HepG2 (cell line): Measurements from ENCODE around the gene PHACTR1. TPM values are rescaled to one million over a fixed set of nuclear protein-coding genes. Genes with fewer than 3 reads are reported as not detected.

ENCODE experiments used
- ATAC-seq: fragments of 200-7000 bp; cut with Tn5 transposase; 3 replicates; pipeline ENCODE4 v1.9.1; 2020; ENCODE audit warnings: mild to moderate bottlenecking, moderate library complexity
- BruUV-seq: library from RNA; stranded (reverse); fragments of 400-500 nt; replicated peaks from 2 replicates; lab custom pipeline; 2021; lab: Mats Ljungman, UMichigan
- CTCF ChIA-PET: fragments of 300-600 bp; formaldehyde crosslinking; extraction: SDS; loops from one replicate; lab custom pipeline; 2021; ENCODE audit warnings: low total read pairs, inconsistent platforms, low intra/inter-chr PET ratio; lab: Yijun Ruan, JAX
- POLR2A ChIA-PET: fragments of 350-600 bp; sonication (Branson Sonifier 250); formaldehyde crosslinking; loops from one replicate; lab custom pipeline; 2020; ENCODE audit warnings: antibody characterized with exemption, inconsistent platforms; lab: Yijun Ruan, JAX
- DNase-seq: peaks from one replicate; pipeline ENCODE4 v3.0.0-alpha.2; 2015; ENCODE audit warnings: low spot score
- FAIRE-seq: peaks from 3 replicates; lab custom pipeline; 2011; peaks lifted over from hg19 to GRCh38; lab: Jason Lieb, UNC
- H2AFZ ChIP-seq: one replicate; pipeline ENCODE4 v1.6.1; 2011; ENCODE audit warnings: low read length, inconsistent platforms
- H3K27ac ChIP-seq: fragments of 300-600 bp; 3 replicates; pipeline ENCODE4 v1.8.0; 2011; ENCODE audit warnings: mixed run types, mild to moderate bottlenecking, mixed read lengths, low read length, inconsistent platforms; ENCODE audit not compliant: insufficient read depth; ENCODE audit errors: extremely low read length
- H3K27me3 ChIP-seq, 2 experiments: fragments of 200-600 bp in 1 of 2; 2 replicates in 1 of 2; 3 replicates in 1 of 2; pipeline versions ENCODE4 v1.6.0 to v1.8.0; 2011; ENCODE audit warnings: low read length in 2 of 2, mild to moderate bottlenecking in 2 of 2, moderate library complexity in 2 of 2, inconsistent platforms in 1 of 2; ENCODE audit not compliant: insufficient read depth in 2 of 2, control insufficient read depth in 1 of 2
- H3K36me3 ChIP-seq, 2 experiments: fragments of 200-600 bp in 1 of 2; replicated peaks in 1 of 2; 2 replicates in 1 of 2; 3 replicates in 1 of 2; pipeline versions ENCODE4 v1.5.1 to v1.8.0; 2011; ENCODE audit warnings: low read length in 2 of 2, inconsistent platforms in 1 of 2; ENCODE audit not compliant: insufficient read depth in 2 of 2, control insufficient read depth in 1 of 2
- H3K4me1 ChIP-seq: 2 replicates; pipeline ENCODE4 v1.5.1; 2012; ENCODE audit warnings: low read length, inconsistent platforms; ENCODE audit not compliant: insufficient read depth
- H3K4me2 ChIP-seq: 2 replicates; pipeline ENCODE4 v1.6.0; 2011; ENCODE audit warnings: low read depth, low read length, inconsistent platforms
- H3K4me3 ChIP-seq, 3 experiments: fragments of 200-600 bp in 1 of 3; sonication (generic), shearing (Covaris generic) in 1 of 3; replicated peaks in 1 of 3; 2 replicates each; pipeline ENCODE4 v1.5.1; 2011 to 2016; ENCODE audit warnings: low read length in 3 of 3, inconsistent platforms in 2 of 3, low read depth in 2 of 3, mild to moderate bottlenecking in 2 of 3, control low read depth in 1 of 3, mixed read lengths in 1 of 3; ENCODE audit not compliant: insufficient read depth in 1 of 3
- H3K79me2 ChIP-seq: one replicate; pipeline ENCODE4 v1.6.1; 2011; ENCODE audit warnings: low read length, inconsistent platforms; ENCODE audit not compliant: insufficient read depth
- H3K9ac ChIP-seq: 2 replicates; pipeline ENCODE4 v1.6.0; 2011; ENCODE audit warnings: mild to moderate bottlenecking, low read depth, low read length, inconsistent platforms; ENCODE audit not compliant: insufficient read depth
- H3K9me3 ChIP-seq: 2 replicates; pipeline ENCODE4 v1.5.1; 2012; ENCODE audit warnings: mild to moderate bottlenecking, low read length
- H4K20me1 ChIP-seq: 2 replicates; pipeline ENCODE4 v1.6.0; 2011; ENCODE audit warnings: inconsistent platforms, mild to moderate bottlenecking, low read length, moderate library complexity; ENCODE audit not compliant: insufficient read depth
- CREM ChIP-seq, 2 experiments: sonication (generic) in 1 of 2; formaldehyde crosslinking in 1 of 2; IDR thresholded peaks; 2 replicates each; pipeline versions ENCODE4 v1.4.0 to v1.6.1; 2016 to 2020; ENCODE audit warnings: antibody characterized with exemption in 1 of 2, mild to moderate bottlenecking in 1 of 2, missing genetic modification reagents in 1 of 2
- MAFG ChIP-seq: sonication (generic); formaldehyde crosslinking; IDR thresholded peaks from 2 replicates; pipeline ENCODE4 v1.5.1; 2020; ENCODE audit warnings: mild to moderate bottlenecking, missing genetic modification reagents
- MTA3 ChIP-seq: sonication (generic); formaldehyde crosslinking; IDR thresholded peaks from 2 replicates; pipeline ENCODE4 v1.4.0; 2020; ENCODE audit warnings: missing genetic modification reagents
- RXRA ChIP-seq: sonication (generic); formaldehyde crosslinking; IDR thresholded peaks from 2 replicates; pipeline ENCODE4 v1.5.1; 2020; ENCODE audit warnings: missing genetic modification reagents
- TOPORS ChIP-seq: sonication (generic); formaldehyde crosslinking; IDR thresholded peaks from 2 replicates; pipeline ENCODE4 v1.8.0; 2023; ENCODE audit warnings: mild to moderate bottlenecking, missing genetic modification reagents
- ZMYM3 ChIP-seq: sonication (generic); formaldehyde crosslinking; IDR thresholded peaks from 2 replicates; pipeline ENCODE4 v1.5.1; 2020; ENCODE audit warnings: mild to moderate bottlenecking, missing genetic modification reagents
- ZNF317 ChIP-seq: sonication (generic); formaldehyde crosslinking; IDR thresholded peaks from 2 replicates; pipeline ENCODE4 v1.5.0; 2020; ENCODE audit warnings: mild to moderate bottlenecking, missing genetic modification reagents
- ZNF746 ChIP-seq: sonication (generic); formaldehyde crosslinking; IDR thresholded peaks from 2 replicates; pipeline ENCODE4 v1.8.0; 2022; ENCODE audit warnings: mild to moderate bottlenecking, missing genetic modification reagents
- ZNF775 ChIP-seq: sonication (generic); formaldehyde crosslinking; IDR thresholded peaks from 2 replicates; pipeline ENCODE4 v1.4.0; 2020; ENCODE audit warnings: missing genetic modification reagents, mild to moderate bottlenecking, moderate library complexity, borderline replicate concordance
- ZNF83 ChIP-seq: sonication (generic); formaldehyde crosslinking; IDR thresholded peaks from 2 replicates; pipeline ENCODE4 v1.4.0; 2020; ENCODE audit warnings: missing genetic modification reagents, mild to moderate bottlenecking, borderline replicate concordance
- WGBS: methylation state at CpG from one replicate; pipeline ENCODE4 v1.1.6; 2017; ENCODE audit warnings: low lambda C conversion rate; 5-methylcytosine and 5-hydroxymethylcytosine counted together
- in situ Hi-C: cut with HindIII; loops from 2 replicates; pipeline ENCODE4 v1.10.0; 2017; ENCODE audit warnings: low pct_unique_long_range_greater_than_20kb; ENCODE audit not compliant: extremely low pct_ligation_motif_present
- intact Hi-C: fragments of 100-400 bp; cut with micrococcal nuclease; formaldehyde crosslinking; loops from one replicate; pipeline ENCODE4 v1.10.0; 2022; ENCODE audit not compliant: unreplicated experiment
- polyA plus RNA-seq, 8 experiments: library from polyadenylated mRNA; depleted of rRNA in 3 of 8; stranded (reverse) in 7 of 8; unstranded in 1 of 8; fragments of >200 nt; fragmentation: Illumina TruSeq in 4 of 8; extraction: Trizol in 4 of 8; gene quantifications; 2 replicates each; pipeline versions ENCODE4 v1.2.1 to v1.2.3, GENCODE V29; 2011 to 2016; ENCODE audit warnings: low read depth in 4 of 8, missing spikeins in 1 of 8, mixed read lengths in 1 of 8; ENCODE audit not compliant: insufficient read depth in 1 of 8
- total RNA-seq, 5 experiments: library from RNA; depleted of rRNA; stranded (reverse); fragments of >200 nt; fragmentation: Illumina TruSeq; extraction: Trizol; gene quantifications; 2 replicates each; pipeline ENCODE4 v1.2.3, GENCODE V29; 2016; ENCODE audit warnings: low read depth in 1 of 5
- TF ChIP-seq, protein P1 (sequence below): sonication (generic); formaldehyde crosslinking; IDR thresholded peaks from 2 replicates; pipeline ENCODE4 v1.5.1; 2020; ENCODE audit warnings: mild to moderate bottlenecking, missing genetic modification reagents
- TF ChIP-seq, protein P2 (sequence below): sonication (generic); formaldehyde crosslinking; IDR thresholded peaks from 2 replicates; pipeline ENCODE4 v1.4.0; 2020; ENCODE audit warnings: missing genetic modification reagents
- TF ChIP-seq, protein P3 (sequence below): sonication (generic); formaldehyde crosslinking; IDR thresholded peaks from 2 replicates; pipeline ENCODE4 v1.8.0; 2022; ENCODE audit warnings: missing genetic modification reagents, mild to moderate bottlenecking, borderline replicate concordance

The PHACTR1 gene
- total and polyA plus RNA-seq, 2 of the 13 experiments (the other 11 are each of a cell fraction or from before 2014, with no cell fraction given), result 0.09 TPM; not detected in 1

DNA sequence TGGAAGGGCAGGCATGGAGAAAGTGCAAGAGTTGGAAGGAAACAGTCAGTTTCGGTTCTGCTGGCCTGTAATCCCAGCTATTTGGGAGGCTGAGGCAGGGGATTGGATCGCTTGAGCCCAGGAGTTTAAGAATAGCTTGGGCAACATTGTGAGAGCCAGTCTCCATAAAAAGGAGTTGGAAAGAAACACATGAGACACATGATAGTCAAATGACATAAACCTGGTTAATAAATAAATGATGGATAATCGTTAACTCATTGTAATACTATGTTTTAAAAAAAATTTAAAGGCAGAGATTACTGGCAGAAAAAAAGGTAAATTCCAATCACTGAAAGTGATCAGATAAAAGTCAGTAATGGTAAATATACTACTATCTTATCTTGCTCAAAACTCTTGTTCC lies 37.2 kb upstream of the PHACTR1 start:
- no peak for FAIRE-seq
- CTCF ChIA-PET, result no interaction called here

DNA sequence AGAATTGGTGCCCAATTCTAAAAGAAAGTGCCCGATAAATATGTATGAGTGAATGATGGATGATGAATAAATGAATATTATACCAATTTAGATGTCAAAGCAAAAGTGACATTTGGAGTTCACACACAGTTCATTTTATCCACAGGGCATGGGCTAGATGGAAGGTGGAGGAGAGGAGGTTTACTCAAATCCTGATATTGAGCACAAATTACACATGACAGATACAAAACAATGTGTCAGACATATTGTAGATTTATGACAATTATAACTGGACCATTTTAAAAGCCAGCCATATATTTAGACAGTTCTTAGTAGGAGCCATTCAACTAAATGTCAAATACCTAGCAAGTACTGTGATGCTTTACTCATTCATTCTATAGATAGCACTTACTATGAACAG lies 23.4 kb upstream of the PHACTR1 start:
- H3K4me2 ChIP-seq, result no peak overlapping the region
- no peak overlapping the region for H3K27ac ChIP-seq
- no peaks in the 10 kb centered on the region for H3K79me2 ChIP-seq
- FAIRE-seq (no peak), ATAC-seq (no peak), DNase-seq (no peak)
- TF ChIP-seq, protein P1, sequence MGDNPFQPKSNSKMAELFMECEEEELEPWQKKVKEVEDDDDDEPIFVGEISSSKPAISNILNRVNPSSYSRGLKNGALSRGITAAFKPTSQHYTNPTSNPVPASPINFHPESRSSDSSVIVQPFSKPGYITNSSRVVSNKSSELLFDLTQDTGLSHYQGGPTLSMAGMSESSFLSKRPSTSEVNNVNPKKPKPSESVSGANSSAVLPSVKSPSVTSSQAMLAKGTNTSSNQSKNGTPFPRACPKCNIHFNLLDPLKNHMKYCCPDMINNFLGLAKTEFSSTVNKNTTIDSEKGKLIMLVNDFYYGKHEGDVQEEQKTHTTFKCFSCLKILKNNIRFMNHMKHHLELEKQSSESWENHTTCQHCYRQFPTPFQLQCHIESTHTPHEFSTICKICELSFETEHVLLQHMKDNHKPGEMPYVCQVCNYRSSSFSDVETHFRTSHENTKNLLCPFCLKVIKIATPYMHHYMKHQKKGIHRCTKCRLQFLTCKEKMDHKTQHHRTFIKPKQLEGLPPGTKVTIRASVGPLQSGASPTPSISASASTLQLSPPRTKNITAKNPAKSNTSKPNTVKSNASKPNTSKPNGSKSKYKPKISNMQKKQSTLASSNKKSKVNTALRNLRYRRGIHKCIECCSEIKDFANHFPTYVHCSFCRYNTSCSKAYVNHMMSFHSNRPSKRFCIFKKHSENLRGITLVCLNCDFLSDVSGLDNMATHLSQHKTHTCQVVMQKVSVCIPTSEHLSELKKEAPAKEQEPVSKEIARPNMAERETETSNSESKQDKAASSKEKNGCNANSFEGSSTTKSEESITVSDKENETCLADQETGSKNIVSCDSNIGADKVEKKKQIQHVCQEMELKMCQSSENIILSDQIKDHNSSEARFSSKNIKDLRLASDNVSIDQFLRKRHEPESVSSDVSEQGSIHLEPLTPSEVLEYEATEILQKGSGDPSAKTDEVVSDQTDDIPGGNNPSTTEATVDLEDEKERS (CRISPR knock-in tag), result no peak
- TF ChIP-seq ZNF317 (CRISPR knock-in tag) (no peak), MTA3 (CRISPR knock-in tag) (no peak), CREM (IDR thresholded peaks at IDR 0.05) (no peak), CREM (CRISPR knock-in tag; IDR thresholded peaks at IDR 0.05) (no peak), RXRA (CRISPR knock-in tag) (no peak), ZNF775 (CRISPR knock-in tag) (no peak), ZNF746 (no peak), ZMYM3 (CRISPR knock-in tag) (no peak), MAFG (CRISPR knock-in tag) (no peak), ZNF83 (CRISPR knock-in tag) (no peak)
- TF ChIP-seq, protein P2, sequence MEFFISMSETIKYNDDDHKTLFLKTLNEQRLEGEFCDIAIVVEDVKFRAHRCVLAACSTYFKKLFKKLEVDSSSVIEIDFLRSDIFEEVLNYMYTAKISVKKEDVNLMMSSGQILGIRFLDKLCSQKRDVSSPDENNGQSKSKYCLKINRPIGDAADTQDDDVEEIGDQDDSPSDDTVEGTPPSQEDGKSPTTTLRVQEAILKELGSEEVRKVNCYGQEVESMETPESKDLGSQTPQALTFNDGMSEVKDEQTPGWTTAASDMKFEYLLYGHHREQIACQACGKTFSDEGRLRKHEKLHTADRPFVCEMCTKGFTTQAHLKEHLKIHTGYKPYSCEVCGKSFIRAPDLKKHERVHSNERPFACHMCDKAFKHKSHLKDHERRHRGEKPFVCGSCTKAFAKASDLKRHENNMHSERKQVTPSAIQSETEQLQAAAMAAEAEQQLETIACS (CRISPR knock-in tag), result no peak
- TF ChIP-seq, protein P3, sequence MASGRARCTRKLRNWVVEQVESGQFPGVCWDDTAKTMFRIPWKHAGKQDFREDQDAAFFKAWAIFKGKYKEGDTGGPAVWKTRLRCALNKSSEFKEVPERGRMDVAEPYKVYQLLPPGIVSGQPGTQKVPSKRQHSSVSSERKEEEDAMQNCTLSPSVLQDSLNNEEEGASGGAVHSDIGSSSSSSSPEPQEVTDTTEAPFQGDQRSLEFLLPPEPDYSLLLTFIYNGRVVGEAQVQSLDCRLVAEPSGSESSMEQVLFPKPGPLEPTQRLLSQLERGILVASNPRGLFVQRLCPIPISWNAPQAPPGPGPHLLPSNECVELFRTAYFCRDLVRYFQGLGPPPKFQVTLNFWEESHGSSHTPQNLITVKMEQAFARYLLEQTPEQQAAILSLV (CRISPR knock-in tag), result no peak
- in situ Hi-C loops, result no loop called here
- ChIA-PET POLR2A (no interaction called here), CTCF (no interaction called here)
- no peaks in the 10 kb centered on the region for H3K9me3 ChIP-seq
- H4K20me1 ChIP-seq, result no peaks in the 10 kb centered on the region
- intact Hi-C loops, result no loop called here
- no peak overlapping the region for H3K9ac ChIP-seq
- WGBS, result 2% methylated on average over 1 of the region's 1 CpG
- no peak overlapping the region for H2AFZ ChIP-seq
- no TSS peak for BruUV-seq
- H3K4me1 ChIP-seq, result no peaks in the 10 kb centered on the region
- no peaks in the 10 kb centered on the region for H3K36me3 ChIP-seq
- no peaks in the 10 kb centered on the region for H3K27me3 ChIP-seq
- no peak overlapping the region for H3K4me3 ChIP-seq

More for the DNA sequence above, 37.2 kb upstream of the PHACTR1 start:
- ATAC-seq, result no peak
- no peak overlapping the region for H2AFZ ChIP-seq
- H3K4me3 ChIP-seq, result no peak overlapping the region
- BruUV-seq, result no TSS peak
- intact Hi-C loops, result no loop called here
- 8% methylated on average over 3 of the region's 3 CpGs for WGBS
- no peaks in the 10 kb centered on the region for H3K27me3 ChIP-seq
- no peak for DNase-seq
- POLR2A ChIA-PET, result no interaction called here
- in situ Hi-C loops, result no loop called here
- no peak overlapping the region for H3K4me2 ChIP-seq
- no peaks in the 10 kb centered on the region for H4K20me1 ChIP-seq
- no peaks in the 10 kb centered on the region for H3K9me3 ChIP-seq
- H3K79me2 ChIP-seq, result no peaks in the 10 kb centered on the region
- H3K27ac ChIP-seq, result no peak overlapping the region
- H3K9ac ChIP-seq, result no peak overlapping the region
- no peaks in the 10 kb centered on the region for H3K36me3 ChIP-seq
- TF ChIP-seq TOPORS, result no peak
- H3K4me1 ChIP-seq, result no peaks in the 10 kb centered on the region
